HL-60 (cell line): ENCODE data around the gene MYO16.

Experiments used
- GABPA ChIP-seq: IDR thresholded peaks from 2 replicates; pipeline ENCODE4 v1.6.1; 2012; ENCODE audit warnings: low read depth
- POLR2AphosphoS5 ChIP-seq: IDR thresholded peaks from 2 replicates; pipeline ENCODE4 v1.6.1; 2012; ENCODE audit warnings: low read depth
- TF ChIP-seq, protein P1 (sequence below): IDR thresholded peaks from one replicate; pipeline ENCODE4 v1.5.1; 2011; ENCODE audit warnings: low read length, control low read depth, inconsistent platforms; ENCODE audit not compliant: insufficient read depth

DNA sequence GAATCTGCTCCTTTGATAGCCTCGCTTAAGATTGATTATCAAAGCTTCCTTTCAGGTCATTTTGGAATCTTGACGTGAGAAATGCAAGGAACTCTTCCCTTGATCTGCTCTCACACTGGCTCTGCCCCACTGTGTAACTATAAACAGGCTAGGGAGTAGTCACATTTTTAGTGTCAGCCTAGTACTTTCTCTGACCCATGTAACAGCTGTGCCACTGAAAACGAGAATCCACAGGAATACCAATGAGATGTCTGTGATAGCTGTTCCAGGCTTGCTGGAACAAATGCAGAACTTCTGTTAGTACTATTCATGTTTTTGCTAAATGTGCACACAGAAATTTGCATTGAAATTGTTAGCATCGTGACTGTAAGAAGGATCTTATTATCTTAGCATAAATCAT is 221.3 kb downstream of the MYO16 start:
- TF ChIP-seq, protein P1, sequence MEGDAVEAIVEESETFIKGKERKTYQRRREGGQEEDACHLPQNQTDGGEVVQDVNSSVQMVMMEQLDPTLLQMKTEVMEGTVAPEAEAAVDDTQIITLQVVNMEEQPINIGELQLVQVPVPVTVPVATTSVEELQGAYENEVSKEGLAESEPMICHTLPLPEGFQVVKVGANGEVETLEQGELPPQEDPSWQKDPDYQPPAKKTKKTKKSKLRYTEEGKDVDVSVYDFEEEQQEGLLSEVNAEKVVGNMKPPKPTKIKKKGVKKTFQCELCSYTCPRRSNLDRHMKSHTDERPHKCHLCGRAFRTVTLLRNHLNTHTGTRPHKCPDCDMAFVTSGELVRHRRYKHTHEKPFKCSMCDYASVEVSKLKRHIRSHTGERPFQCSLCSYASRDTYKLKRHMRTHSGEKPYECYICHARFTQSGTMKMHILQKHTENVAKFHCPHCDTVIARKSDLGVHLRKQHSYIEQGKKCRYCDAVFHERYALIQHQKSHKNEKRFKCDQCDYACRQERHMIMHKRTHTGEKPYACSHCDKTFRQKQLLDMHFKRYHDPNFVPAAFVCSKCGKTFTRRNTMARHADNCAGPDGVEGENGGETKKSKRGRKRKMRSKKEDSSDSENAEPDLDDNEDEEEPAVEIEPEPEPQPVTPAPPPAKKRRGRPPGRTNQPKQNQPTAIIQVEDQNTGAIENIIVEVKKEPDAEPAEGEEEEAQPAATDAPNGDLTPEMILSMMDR: no peak
- TF ChIP-seq GABPA: no peak
- no peak for TF ChIP-seq POLR2AphosphoS5
